Activated T-cell treated with anti-CD3 and anti-CD28 coated beads for 24 hours (primary cell): Measurements from ENCODE around the gene ENPP6.
"Not testable (repeated sequence)": the region's sequence is repeated elsewhere in the genome, so short reads cannot be mapped to it uniquely, and the experiment has no call there.

ENCODE experiments used
- DNase-seq: peaks from one replicate; pipeline ENCODE4 v3.0.0-alpha.2; 2020; ENCODE audit warnings: low read depth

Gene ENPP6

GRCh38 chr4:184235526-184235925 lies 17.9 kb upstream of the ENPP6 start:
- DNase-seq, result no peak

DNA sequence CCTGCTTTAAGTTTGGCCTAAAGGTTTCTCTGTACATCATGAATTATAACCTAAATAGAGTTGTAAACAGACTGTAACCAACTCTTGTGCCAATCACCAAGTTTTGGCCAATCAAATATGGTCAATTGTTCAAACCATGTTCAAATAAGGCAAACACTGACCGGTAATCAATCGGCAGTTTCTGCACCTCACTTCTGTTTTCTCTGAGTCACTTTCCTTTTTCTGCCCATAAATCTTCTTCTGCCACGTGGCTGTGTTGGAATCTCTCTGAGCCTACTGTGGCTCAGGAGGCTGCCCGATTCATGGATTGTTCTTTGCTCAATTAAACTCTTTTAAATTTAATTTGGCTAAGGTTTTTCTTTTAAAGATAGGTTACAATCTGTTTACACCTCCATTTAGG lies 16.5 kb upstream of the ENPP6 start:
- DNase-seq, result no peak

DNA sequence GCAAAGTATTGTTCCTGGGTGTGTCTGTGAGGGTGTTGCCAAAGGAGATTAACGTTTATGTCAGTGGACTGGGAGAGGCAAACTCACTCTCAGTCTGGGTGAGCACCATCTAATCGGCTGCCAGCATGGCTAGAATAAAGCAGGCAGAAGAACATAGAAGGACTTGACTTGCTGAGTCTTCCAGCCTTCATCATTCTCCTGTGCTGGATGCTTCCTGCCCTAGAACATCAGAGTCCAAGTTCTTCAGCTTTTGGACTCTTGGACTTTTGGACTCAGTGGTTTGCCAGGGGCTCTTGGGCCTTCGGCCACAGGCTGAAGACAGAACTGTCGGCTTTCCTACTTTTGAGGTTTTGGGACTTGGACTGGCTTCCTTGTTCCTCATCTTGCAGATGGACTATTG lies 15.3 kb upstream of the ENPP6 start:
- no peak for DNase-seq

GRCh38 chr4:184232202-184232601 lies 14.5 kb upstream of the ENPP6 start:
- DNase-seq, result no peak

DNA sequence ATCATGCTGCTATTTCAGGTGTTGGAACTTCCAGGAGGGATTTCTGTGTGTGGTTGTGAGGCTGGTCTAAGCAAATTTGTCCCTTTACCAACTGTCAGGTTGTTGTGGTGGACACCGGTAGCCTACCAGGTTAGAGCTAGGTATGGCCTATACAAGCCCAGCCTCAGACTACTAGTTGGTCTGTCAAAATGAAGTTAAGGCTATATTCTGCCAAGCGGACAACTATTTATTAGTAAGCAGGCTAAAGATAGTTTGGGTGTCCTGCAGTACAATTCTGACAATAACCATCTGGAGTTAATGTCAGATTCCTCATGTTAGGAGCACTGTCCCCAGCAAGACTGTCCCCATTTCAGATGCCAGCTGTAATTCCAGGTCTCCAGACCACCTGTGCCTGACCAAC lies 13.9 kb upstream of the ENPP6 start:
- DNase-seq, result no peak

- DNase-seq, result no peak
These were observed 10.5 kb upstream of the ENPP6 start for GRCh38 chr4:184228056-184228705.

DNA sequence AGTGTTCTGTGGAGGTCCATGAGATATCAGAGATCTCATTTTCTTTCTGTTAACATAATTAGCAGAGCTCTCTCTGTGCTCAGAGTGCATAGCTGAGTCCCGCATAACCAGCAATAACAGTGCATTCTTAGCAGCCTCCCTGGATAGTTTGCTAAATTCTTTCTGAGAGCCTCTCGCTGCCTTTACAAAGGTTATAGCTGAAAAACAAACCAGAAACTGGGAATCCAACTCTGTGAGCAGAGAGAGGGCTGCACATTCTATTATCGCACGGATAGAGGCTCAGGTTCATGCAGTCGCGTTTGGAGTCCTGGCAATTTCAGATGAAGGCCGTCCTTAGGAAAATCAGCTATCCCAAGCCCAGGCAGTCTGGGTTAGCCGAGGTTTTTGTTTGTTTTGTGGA lies 1.2 kb downstream of the ENPP6 start:
- DNase-seq, result no peak

GRCh38 chr4:184215709-184216328 lies 1.9 kb downstream of the ENPP6 start:
- DNase-seq, result no peak

GRCh38 chr4:184214931-184215330 lies 2.7 kb downstream of the ENPP6 start:
- DNase-seq, result no peak

DNA sequence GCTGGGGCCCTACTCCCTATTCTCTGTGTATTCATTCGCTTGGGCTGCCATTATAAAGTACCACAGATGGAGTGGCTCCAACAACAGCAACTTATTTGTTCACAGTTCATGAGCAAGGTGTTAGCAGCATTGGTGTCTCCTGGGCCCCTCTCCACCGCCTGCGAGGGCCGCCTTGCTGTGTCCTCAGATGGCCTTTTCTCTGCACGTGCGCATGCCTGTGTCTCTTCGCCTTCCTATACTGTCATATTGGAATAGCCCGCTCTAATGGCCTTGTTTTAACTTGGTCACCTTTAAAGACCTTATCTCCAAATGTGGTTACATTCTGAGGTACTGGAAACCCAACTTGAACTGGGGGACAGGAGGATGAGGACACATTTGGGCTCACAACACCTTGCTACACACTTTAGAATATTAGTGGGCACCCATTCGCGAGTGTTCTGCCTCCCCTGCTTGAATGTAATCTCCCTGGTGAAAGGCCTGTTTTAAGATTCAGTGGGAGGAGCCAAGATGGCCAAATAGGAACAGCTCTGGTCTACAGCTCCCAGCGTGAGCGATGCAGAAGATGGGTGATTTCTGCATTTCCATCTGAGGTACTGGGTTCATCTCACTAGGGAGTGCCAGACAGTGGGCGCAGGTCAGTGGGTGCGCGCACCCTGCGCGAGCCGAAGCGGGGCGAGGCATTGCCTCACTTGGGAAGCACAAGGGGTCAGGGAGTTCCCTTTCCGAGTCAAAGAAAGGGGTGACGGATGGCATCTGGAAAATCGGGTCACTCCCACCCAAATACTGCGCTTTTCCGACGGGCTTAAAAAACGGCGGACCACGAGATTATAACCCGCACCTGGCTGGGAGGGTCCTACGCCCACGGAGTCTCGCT lies 9.7 kb downstream of the ENPP6 start:
- DNase-seq, result not testable (repeated sequence)

DNA sequence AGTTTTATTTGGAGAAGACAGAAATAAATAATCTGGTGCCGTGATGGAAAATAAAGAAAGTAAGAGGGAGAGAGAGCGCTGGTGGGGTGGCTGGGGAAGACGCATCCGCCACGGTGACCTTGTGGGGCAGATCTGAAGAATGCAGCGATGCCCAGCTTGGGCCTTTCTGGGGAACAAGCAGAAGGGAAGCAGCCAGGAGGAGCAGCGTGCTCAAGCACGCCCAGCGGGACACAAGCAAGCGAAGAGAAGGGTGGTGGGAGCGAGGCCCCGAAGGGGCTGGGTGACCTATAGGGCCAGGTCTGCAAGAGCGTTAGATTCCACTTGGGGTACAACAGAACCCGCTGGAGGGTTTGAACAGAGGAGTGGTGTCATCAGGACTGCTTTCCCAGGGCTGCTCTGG lies 12.4 kb downstream of the ENPP6 start:
- no peak for DNase-seq

DNA sequence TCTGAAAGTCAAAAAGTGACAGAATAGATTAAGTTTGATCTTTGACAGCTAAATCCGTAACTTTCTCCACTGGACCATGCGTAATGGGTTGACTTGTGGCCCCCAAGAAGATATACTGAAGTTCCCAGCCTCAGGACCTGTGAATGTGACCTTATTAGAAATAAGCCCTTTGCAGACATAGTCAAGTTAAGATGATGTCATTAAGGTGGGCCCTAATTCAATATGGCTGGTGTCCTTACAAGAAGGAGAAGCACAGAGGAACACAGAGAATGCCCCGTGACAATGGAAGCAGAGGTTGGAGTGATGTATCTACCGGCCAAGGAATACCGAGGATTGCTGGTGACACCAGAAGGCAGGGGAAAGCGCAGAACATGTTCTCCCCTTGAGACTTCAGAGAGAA lies 14.4 kb downstream of the ENPP6 start:
- no peak for DNase-seq

DNA sequence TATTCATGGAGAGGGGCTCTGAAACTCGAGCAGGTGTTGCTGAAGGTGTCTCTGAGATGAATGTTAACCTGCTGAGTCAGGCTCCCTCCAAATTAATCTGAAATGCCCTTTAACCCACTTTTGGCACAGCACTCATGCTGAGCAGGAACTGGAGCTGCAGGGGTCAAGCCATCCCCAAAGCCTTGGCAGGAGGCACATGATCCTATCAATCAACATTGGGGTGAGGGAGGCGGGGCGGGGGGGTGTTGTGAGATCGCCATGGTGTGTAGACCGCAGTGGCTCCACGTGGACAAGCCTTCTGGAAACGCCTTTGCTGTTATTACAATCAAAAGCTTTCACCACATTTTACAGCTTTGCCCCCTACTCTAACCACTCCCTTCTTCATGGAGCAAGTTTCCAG lies 16.5 kb downstream of the ENPP6 start:
- DNase-seq, result no peak

DNA sequence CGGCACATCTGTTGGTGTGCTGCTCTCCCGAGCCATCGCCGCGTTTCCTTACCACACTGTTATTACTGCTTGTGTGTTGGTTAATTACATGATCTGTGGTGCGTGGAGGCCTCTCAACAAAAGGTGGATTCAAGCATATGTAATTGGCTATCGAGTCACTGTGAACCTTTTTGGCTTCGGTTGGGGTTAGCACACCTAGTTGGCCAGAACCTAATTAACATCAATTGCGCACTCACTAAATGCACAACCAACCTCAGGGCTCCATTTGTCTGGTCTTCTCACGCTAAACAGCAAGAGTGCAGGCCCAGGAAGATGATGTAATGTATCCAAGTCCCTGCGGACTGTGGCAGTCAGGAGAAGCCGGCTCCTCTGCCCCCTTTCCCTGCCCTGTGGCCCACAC lies 17.4 kb downstream of the ENPP6 start:
- DNase-seq, result no peak

DNA sequence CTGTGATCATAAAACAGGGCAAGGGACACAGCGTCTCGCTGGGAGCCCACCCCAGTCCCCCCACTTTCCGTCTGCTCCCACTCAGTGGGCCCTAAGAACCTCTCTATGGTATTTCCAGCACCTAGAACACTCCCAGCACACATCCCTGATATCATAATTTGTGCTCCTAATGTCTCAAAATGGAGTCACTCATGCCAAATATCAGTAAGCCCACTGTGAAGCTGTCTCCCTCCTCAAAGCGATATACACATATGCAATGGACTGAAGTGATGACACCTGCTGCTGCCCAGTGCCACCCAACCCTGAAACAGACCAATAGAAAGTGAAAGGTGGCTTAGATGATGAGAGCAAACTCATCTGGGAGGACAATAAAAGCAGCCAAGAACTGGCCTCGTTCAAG lies 17.9 kb downstream of the ENPP6 start:
- DNase-seq, result no peak

- DNase-seq, result no peak
These were observed 19.5 kb downstream of the ENPP6 start for GRCh38 chr4:184198190-184198589.

GRCh38 chr4:184197536-184198082 lies 20.1 kb downstream of the ENPP6 start:
- DNase-seq, result no peak

- no peak for DNase-seq
These were observed 20.8 kb downstream of the ENPP6 start for GRCh38 chr4:184196730-184197385.

DNA sequence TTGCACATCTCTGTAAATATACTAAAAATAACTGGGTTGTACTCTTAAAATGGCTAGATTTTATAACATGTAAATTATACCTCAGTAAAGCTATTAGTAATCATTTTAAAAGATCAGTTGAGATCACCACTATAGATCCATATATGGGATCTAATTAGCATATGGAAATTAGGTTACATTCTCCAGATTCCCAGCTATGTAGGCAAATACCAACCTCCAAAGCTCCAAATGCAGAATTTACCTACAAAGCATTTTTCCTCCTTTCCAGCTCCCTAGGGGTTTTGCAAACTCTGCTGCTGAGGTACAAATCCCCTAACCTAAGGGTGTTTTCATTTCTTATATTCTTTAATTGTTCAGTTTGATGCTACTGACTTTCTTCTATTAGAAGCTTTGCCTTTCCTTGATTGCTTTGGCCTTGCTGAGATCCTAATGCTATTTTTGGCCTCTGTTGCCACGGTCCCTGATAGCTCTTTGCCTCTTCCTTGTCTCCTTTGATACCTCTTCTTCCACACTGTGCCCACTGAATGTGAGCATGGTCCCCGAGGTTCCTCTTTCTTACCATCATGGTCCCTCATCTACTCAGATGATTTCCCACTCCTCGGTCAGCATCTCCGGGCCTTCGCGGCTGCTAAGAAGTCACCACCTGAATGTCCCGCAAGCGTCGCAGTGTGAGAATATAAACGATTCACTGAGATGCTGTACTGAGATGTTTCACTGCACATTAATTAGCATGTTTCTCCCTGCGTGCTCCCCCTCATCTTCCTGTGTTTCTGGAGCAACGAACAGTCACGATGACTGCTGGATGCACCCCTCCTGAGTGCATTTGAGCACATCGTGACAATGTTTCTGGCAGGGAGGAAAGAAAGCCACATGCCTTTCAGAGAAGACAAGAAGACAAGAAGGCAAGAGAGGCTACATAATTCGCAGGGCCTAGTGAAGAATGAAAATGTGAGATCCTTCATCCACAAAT lies 23.8 kb downstream of the ENPP6 start:
- no peak for DNase-seq

- DNase-seq, result no peak
These were observed 24.7 kb downstream of the ENPP6 start for GRCh38 chr4:184192933-184193332.

DNA sequence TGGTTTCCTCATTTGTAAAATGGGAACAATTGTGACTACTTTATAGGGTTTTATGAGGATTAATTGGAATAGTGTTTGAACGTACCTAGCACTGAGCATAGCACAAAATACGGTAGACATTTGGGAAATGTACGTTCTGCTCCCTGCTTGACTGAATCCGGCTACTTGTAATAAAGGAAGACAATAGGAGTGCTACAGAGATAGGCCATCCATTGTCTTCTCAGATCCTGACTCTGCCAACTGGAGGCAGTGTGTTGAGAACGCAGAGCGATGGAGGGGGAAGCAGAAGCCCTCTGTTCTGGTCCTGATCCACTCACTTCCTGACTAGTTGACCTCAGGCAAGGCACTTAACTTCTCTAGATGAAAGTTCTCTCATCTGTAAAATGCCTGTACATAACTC lies 26.4 kb downstream of the ENPP6 start:
- no peak for DNase-seq
